Measurements from ENCODE around the gene CBLB. TPM values are rescaled to one million over a fixed set of nuclear protein-coding genes. Genes with fewer than 3 reads are reported as not detected.

Gene CBLB
- total and polyA plus RNA-seq, 8 donors = 5.3 to 23.3 (median 10.4) TPM

DNA sequence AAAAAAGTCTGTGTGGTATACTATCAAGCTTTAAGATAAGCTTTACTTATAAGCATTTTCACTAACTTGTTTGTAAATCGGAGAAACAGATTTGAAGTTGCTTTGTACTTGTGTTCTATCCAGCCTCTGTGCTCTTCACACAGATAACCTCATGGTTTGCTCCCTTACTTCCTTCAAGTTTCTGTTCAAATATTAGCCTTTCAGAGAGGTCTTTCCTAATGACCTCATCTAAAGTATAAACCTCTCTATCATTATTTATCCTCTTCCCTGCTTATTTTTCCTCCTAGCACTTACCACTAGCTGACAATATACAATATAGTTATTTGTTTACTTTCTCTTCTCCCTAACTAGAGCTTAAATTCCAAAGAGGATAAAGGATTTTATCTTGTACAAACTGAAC is 180.0 kb downstream of the CBLB start:
- intact Hi-C loops (cut with DNase I) = loop anchor here in 1 of 3 donors (10.0 kb wide), 1 partner anchor 916 kb away; no protein-coding TSS in a partner anchor
- TF ChIP-seq, protein P1, sequence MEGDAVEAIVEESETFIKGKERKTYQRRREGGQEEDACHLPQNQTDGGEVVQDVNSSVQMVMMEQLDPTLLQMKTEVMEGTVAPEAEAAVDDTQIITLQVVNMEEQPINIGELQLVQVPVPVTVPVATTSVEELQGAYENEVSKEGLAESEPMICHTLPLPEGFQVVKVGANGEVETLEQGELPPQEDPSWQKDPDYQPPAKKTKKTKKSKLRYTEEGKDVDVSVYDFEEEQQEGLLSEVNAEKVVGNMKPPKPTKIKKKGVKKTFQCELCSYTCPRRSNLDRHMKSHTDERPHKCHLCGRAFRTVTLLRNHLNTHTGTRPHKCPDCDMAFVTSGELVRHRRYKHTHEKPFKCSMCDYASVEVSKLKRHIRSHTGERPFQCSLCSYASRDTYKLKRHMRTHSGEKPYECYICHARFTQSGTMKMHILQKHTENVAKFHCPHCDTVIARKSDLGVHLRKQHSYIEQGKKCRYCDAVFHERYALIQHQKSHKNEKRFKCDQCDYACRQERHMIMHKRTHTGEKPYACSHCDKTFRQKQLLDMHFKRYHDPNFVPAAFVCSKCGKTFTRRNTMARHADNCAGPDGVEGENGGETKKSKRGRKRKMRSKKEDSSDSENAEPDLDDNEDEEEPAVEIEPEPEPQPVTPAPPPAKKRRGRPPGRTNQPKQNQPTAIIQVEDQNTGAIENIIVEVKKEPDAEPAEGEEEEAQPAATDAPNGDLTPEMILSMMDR (IDR thresholded peaks at IDR 0.05) = no peak

DNA sequence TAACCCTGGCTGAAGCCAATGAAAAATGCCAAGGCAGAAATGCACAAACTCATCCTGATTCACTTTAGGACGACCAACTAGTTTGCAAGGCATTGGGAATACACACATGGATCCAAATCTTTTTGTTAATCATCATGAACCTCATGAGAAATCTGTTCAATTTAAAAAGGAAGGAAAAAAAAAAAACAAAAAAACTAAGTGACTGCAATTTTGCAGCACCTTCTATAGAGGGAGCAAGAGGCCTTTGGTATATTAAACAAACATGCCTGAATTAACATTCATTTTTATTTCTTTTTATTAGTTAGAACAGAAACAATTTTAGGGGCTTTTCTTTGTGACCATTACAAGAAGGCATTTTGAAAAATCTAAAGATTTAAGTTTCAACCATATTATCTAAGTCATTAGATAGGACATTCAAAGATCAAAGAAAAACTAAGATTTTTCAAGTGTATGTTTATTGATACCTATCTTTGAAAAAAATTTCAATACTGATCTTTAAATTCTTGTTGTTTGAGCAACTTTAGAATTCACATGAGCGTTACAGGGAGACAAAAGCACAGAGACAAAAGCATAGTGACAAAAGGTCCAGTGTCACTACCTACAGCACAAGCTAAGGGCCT is 182.4 kb downstream of the CBLB start:
- H3K27me3 ChIP-seq = no peaks in the 10 kb centered on the region
- peak in 3 of 4 donors; percentile 65 to 71 (median 67) for ATAC-seq
- H3K36me3 ChIP-seq = peaks cover 0 to 1% (median 0%) of the 10 kb centered on the region in 3 donors
- intact Hi-C loops (cut with DNase I) = loop anchor here in 1 of 3 donors (10.0 kb wide), 1 partner anchor 918 kb away; no protein-coding TSS in a partner anchor
- WGBS, 2 donors = 29 to 39% methylated on average over 2 of the region's 2 CpGs
- no peaks in the 10 kb centered on the region for H3K9me3 ChIP-seq
- H3K27ac ChIP-seq = no peak overlapping the region
- peak; percentile 93 for FAIRE-seq
- no peak overlapping the region for H3K4me3 ChIP-seq
- TF ChIP-seq, protein P1 (IDR thresholded peaks at IDR 0.05) = peak; percentile 12 to 49 (median 45)
- H3K4me1 ChIP-seq = peaks cover 0 to 9% (median 3%) of the 10 kb centered on the region in 3 donors
- no peak for DNase-seq

More for the DNA sequence above, 180.0 kb downstream of the CBLB start:
- Histone ChIP-seq H3K4me1 (peaks cover 0 to 9% (median 3%) of the 10 kb centered on the region in 3 donors), H3K27ac (no peak overlapping the region), H3K27me3 (no peaks in the 10 kb centered on the region), H3K36me3 (no peaks in the 10 kb centered on the region), H3K9me3 (no peaks in the 10 kb centered on the region), H3K4me3 (no peak overlapping the region)
- FAIRE-seq (no peak), DNase-seq (no peak), ATAC-seq (peak in 3 of 4 donors; percentile 53 to 74 (median 62))
- 33 to 56% methylated on average over 1 of the region's 1 CpG for WGBS, 2 donors

DNA sequence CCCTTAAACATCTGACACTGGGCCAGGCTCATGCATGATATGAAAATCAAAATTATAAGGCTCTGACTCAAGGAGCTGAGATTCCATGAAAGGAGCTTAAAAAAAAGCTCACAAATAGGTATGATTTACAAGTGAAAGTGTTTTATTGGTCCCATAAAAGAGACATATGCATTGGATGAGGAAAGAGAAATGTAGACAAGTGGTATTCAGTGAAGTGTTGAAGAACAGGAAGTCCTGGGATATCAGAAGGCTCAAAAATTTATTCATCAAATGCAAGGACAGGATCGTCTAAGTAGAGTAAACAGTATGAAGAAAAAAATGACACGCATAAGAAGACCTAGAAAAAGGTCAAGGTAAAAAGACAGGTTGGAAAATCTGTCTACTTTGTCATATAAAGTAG is 188.9 kb downstream of the CBLB start:
- H3K36me3 ChIP-seq = peaks cover 0 to 4% (median 0%) of the 10 kb centered on the region in 3 donors
- no peak overlapping the region for H3K27ac ChIP-seq
- no peak overlapping the region for H3K4me3 ChIP-seq
- no peaks in the 10 kb centered on the region for H3K9me3 ChIP-seq
- no peak for FAIRE-seq
- peaks cover 0 to 1% (median 0%) of the 10 kb centered on the region in 3 donors for H3K4me1 ChIP-seq
- no peak for DNase-seq
- intact Hi-C loops (cut with DNase I) = loop anchor here in 1 of 3 donors (10.0 kb wide), 1 partner anchor 925 kb away; no protein-coding TSS in a partner anchor
- TF ChIP-seq, protein P1 (IDR thresholded peaks at IDR 0.05) = no peak
- H3K27me3 ChIP-seq = no peaks in the 10 kb centered on the region
- no peak for ATAC-seq
- 51 to 55% methylated on average over 2 of the region's 2 CpGs for WGBS, 2 donors

DNA sequence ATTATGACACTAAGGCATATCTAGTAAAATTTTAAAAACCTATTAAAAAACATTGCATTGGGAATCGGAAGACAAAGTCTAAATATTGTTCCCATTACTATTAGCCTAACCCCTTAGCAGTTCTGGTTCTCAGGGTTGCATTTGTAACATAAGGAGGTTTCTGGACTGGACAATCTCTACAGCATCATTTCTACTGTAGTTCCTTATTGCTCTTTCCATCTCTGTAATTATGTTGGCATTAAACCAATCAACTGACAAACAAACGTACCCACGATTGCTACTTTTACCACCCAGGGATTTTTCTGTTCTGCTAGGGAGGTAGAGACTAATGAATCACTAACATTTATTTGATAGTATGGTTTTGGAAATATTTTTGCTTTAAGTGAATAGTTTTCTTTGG is 190.8 kb downstream of the CBLB start:
- H3K27ac ChIP-seq = no peak overlapping the region
- peaks cover 0 to 4% (median 0%) of the 10 kb centered on the region in 3 donors for H3K36me3 ChIP-seq
- no peak for DNase-seq
- TF ChIP-seq, protein P1 (IDR thresholded peaks at IDR 0.05) = no peak
- no peak for ATAC-seq
- no peaks in the 10 kb centered on the region for H3K9me3 ChIP-seq
- H3K4me3 ChIP-seq = no peak overlapping the region
- FAIRE-seq = no peak
- peaks cover 0 to 5% (median 0%) of the 10 kb centered on the region in 3 donors for H3K4me1 ChIP-seq
- intact Hi-C loops (cut with DNase I) = no loop called here
- WGBS, 2 donors = 64 to 66% methylated on average over 3 of the region's 3 CpGs
- H3K27me3 ChIP-seq = no peaks in the 10 kb centered on the region
